Astrocyte of the spinal cord (primary cell): ENCODE measurements around the gene HIVEP3.

Experiments
- DNase-seq: peaks from one replicate; pipeline ENCODE4 v3.0.0; 2011; ENCODE audit warnings: low read depth, low spot score
- H3K4me3 ChIP-seq: 2 replicates; pipeline ENCODE4 v1.5.1; 2011; ENCODE audit warnings: low read depth, mild to moderate bottlenecking, low read length, moderate library complexity
- CTCF ChIP-seq: IDR thresholded peaks from 2 replicates; pipeline ENCODE4 v1.5.1; 2012; ENCODE audit warnings: low read depth, mild to moderate bottlenecking, low read length, inconsistent platforms
- in situ Hi-C: cut with HindIII; loops from 2 replicates; pipeline ENCODE4 v1.10.0; 2017; ENCODE audit warnings: low sequenced_read_pairs

HIVEP3 gene

GRCh38 chr1:41762251-41762650 is 156.5 kb downstream of the HIVEP3 start:
- no peak for DNase-seq
- no peak for TF ChIP-seq CTCF
- in situ Hi-C loops: no loop called here
- no peak overlapping the region for H3K4me3 ChIP-seq

- H3K4me3 ChIP-seq: no peak overlapping the region
- DNase-seq: peak; percentile 77
- in situ Hi-C loops: no loop called here
- TF ChIP-seq CTCF: no peak
Observed at GRCh38 chr1:41758904-41759548, 159.7 kb downstream of the HIVEP3 start.

- no peak for TF ChIP-seq CTCF
- peak; percentile 39 for DNase-seq
- no peak overlapping the region for H3K4me3 ChIP-seq
- in situ Hi-C loops: no loop called here
Observed at GRCh38 chr1:41758500-41758899, 160.2 kb downstream of the HIVEP3 start.

GRCh38 chr1:41754540-41754939 is 164.2 kb downstream of the HIVEP3 start:
- no peak for DNase-seq
- TF ChIP-seq CTCF: peak; percentile 5
- in situ Hi-C loops: no loop called here
- no peak overlapping the region for H3K4me3 ChIP-seq

- no peak for TF ChIP-seq CTCF
- DNase-seq: no peak
- in situ Hi-C loops: no loop called here
- no peak overlapping the region for H3K4me3 ChIP-seq
Observed at GRCh38 chr1:41752514-41753170, 166.1 kb downstream of the HIVEP3 start.

GRCh38 chr1:41751804-41752513 is 166.8 kb downstream of the HIVEP3 start:
- in situ Hi-C loops: no loop called here
- DNase-seq: peak; percentile 89
- no peak overlapping the region for H3K4me3 ChIP-seq
- no peak for TF ChIP-seq CTCF
